Measurements from ENCODE around the gene RNF7.
"Not testable (repeated sequence)": the region's sequence is repeated elsewhere in the genome, so short reads cannot be mapped to it uniquely, and the experiment has no call there.

Gene RNF7

DNA sequence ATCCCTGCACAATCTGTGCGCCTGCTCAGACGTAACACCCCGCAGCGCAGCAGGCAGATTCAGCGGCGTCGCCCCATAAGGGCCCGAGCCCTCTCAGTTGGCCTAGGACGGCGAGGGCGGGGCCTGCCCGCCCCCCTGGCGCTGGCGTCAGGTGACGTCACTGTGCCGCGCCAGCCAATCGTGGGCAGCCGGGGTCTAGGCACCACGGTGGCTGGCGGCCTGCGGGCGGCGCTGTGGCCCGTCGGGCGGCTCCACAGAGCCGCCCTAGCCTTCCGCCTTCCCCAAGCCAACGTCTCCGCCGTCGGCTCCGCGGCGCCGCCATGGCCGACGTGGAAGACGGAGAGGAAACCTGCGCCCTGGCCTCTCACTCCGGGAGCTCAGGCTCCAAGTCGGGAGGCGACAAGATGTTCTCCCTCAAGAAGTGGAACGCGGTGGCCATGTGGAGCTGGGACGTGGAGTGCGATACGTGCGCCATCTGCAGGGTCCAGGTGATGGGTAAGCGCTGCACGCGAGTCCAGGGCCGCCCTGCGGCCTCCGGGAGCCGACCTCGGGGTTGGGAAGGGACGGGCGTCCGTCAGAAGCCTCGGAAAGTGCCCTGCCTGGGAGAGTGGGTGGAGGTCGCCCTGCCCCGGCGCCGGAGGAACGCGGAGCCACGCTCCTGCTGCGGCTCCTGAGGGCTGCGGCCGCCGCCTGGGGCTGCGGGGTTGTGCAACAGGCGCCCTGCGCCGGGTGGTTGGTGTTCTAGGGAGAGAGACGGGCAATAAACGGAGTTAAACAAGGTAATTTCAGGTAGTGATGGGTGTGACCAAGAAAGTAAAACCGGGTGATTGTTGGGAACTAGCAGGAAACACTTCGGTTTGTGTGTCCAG lies at the start of gene RNF7:
RNF7 (plus strand) TSS at position 277 of the 869 bp plus-strand sequence; CDS start at position 321, 44 bp downstream.
- peak; percentile 97 for DNase-seq (ENCODE audit: low spot score)

GRCh38 chr3:141690431-141691072 lies 47.5 kb upstream of the RNF7 start:
- no peak for DNase-seq (ENCODE audit: low spot score)

- DNase-seq (ENCODE audit: low spot score), result not testable (repeated sequence)
Measured at GRCh38 chr3:141691471-141691870, 46.6 kb upstream of the RNF7 start.

- DNase-seq (ENCODE audit: low spot score), result not testable (repeated sequence)
Measured at GRCh38 chr3:141692973-141693372, 45.1 kb upstream of the RNF7 start.

DNA sequence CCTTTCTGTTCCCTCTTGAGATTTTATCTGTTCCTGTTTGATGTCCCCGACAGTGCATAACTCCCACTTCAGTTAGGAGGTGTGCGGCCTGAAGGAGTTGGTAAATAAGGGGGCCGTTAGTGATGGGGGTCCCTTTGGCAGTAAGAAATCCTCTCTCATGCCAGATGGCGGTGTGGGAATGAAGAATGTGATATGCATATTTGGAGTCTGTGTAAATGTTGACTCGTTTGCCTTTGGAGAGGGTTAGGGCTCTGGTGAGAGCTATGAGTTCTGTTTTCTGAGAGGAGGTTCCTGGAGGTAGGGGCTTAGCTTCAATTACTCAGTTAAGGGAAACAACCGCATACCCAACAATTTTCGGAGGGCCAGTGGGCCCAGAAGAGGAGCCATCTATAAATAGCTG lies 38.8 kb upstream of the RNF7 start:
- DNase-seq (ENCODE audit: low spot score), result no peak

GRCh38 chr3:141699897-141700296 lies 38.2 kb upstream of the RNF7 start:
- DNase-seq (ENCODE audit: low spot score), result no peak

- DNase-seq (ENCODE audit: low spot score), result not testable (repeated sequence)
Measured at GRCh38 chr3:141703367-141703766, 34.7 kb upstream of the RNF7 start.

DNA sequence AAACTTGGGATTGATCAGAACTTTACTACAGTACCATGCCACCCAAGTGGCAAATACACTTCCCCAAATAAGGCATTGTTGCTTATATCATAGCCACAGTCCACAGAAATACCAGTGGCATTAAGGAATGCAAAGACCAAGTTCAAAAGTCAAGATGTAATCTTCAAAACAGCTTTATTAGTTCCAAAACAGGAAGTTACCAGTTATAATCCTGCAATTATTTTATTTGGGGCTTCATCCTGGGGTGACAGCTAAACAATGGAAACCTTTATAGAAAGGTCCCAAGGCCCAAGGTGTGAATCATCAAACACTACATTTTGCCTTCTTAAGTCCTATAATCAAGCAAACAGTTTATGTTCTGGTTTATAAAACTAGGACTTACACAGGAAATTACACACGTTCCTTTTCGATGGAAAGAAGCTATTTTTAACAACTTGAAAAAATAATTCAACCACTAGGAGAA lies 30.3 kb upstream of the RNF7 start:
- DNase-seq (ENCODE audit: low spot score), result peak; percentile 41

DNA sequence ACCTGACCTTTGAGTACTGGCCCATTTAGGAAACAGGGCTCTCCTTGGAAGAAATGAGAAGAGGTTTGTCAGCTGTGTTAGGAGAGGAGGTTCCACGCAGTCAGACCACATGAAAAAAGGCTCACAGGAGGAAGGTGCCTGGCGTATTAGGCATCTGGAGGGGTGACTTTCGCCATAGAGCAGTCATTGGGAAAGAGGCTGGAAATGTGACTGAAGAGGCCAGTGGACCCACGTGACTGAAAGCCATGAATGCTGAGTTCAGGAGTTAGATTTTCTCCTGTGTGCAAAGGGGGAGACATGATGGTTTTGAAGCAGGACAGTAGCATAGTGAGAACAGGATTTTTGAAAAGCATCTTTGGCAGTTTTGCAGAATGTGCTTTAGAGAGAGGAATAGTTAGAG lies 29.7 kb upstream of the RNF7 start:
- no peak for DNase-seq (ENCODE audit: low spot score)

GRCh38 chr3:141709126-141709770 lies 28.9 kb upstream of the RNF7 start:
- no peak for DNase-seq (ENCODE audit: low spot score)

- no peak for DNase-seq (ENCODE audit: low spot score)
Measured at GRCh38 chr3:141710121-141710520, 28.0 kb upstream of the RNF7 start.

DNA sequence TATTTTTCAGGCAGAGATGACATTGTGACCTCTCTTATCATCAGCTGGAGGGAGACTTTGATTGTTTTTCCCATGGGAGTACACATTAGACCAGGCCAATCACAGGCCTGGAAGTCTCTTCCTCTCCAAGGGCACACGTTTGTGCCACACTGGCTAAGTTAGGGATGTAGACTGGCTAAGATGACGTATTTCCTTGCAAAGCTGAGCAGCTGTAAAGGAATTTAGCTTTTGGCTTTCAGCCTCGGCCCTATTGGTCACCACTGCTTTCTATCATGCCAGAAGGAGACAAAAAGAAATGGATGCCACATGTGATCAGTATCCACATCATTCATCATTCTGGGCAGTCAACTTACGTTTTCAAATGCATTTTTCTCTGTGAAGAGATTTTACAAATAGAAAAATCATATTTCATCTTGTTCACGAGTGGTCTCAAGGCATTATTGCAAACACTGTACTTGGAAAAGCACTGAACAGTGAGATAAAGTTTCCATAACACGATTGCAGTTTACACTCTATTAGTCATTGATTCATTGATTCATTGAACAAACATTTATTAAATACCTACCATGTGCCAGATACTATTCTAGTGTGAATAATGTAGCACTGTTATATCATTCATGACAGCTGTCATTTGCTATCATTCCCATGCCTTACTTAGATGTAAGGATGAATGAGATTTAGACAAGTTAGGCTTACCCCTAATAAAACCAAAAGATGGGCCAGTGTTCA lies 27.0 kb upstream of the RNF7 start:
- DNase-seq (ENCODE audit: low spot score), result no peak

GRCh38 chr3:141714671-141715070 lies 23.4 kb upstream of the RNF7 start:
- DNase-seq (ENCODE audit: low spot score), result no peak

GRCh38 chr3:141722081-141722480 lies 16.0 kb upstream of the RNF7 start:
- no peak for DNase-seq (ENCODE audit: low spot score)

GRCh38 chr3:141722648-141723047 lies 15.4 kb upstream of the RNF7 start:
- DNase-seq (ENCODE audit: low spot score), result no peak

- no peak for DNase-seq (ENCODE audit: low spot score)
Measured at GRCh38 chr3:141723255-141723654, 14.8 kb upstream of the RNF7 start.

DNA sequence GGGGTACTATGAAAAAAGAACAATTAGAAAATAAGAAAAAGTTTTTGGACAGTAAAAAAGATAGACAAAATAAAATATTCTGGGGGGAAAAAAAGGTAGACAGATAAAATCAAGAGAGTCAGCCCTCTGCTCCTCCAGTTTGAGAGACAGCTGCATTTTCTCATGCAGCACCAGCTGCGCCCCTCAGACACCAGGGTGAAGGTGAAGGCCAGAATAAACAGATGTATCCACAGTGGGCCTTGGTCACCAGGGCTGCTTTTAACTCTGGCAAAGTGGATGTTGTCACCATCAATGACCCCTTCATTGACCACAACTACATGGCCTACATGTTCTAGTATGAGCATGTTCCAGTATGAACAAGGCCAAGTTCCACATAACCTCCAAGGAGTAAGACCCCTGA lies 13.9 kb upstream of the RNF7 start:
- DNase-seq (ENCODE audit: low spot score), result no peak

- no peak for DNase-seq (ENCODE audit: low spot score)
Measured at GRCh38 chr3:141725036-141725435, 13.1 kb upstream of the RNF7 start.

DNA sequence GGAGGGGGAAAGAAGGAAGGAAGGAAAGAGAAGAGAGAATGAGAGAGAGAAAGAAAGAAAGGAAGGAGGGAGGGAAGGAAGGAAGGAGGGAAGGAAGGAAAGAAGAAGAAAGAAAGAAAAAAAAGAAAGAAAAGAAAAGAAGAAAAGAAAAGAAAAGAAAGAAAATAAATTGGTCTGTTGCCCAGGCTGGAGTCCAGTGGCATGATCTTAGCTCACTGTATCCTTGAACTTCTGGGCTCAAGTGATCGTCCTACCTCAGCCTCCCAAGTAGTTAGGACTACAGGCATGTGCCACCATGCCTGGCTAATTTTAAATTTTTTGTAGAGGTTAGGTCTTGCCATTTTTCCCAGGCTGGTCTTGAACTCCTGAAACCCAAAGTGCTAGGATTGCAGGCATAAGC lies 11.6 kb upstream of the RNF7 start:
- DNase-seq (ENCODE audit: low spot score), result no peak

GRCh38 chr3:141728355-141728892 lies 9.7 kb upstream of the RNF7 start:
- no peak for DNase-seq (ENCODE audit: low spot score)

DNA sequence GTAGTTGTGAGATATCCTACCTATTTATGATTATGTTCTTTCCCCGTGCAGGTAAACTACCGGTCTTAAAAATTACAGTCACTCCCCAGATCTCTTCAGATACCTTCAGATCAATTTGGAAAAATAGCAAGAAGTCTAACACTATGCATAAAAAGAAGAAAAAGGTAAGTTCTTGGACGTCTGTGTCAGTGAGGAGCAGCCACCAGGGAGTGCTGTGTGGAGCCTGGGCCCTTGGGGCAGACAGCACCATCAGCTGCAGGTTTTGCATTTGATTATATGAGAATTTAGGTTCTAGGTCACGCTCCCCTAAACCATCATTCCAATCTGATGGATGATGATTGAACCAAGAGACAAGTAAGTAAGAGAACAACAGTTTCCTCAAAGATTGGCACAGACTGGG lies 8.9 kb upstream of the RNF7 start:
- no peak for DNase-seq (ENCODE audit: low spot score)

- DNase-seq (ENCODE audit: low spot score), result no peak
Measured at GRCh38 chr3:141735176-141735575, 2.9 kb upstream of the RNF7 start.

All from LoVo (cell line).